ENCODE measurements around the gene RHBDD1.

Gene RHBDD1

GRCh38 chr2:226985583-226985946 is 149.7 kb downstream of the RHBDD1 start:
- no peak for ATAC-seq (ENCODE audit: low read depth)
- Histone ChIP-seq H3K4me3 (ENCODE audit: severe bottlenecking) (no peak overlapping the region), H3K36me3 (ENCODE audit: low read depth) (no peaks in the 10 kb centered on the region; the same call in 1 of the 2 replicates), H3K9me3 (ENCODE audit: severe bottlenecking) (no peaks in the 10 kb centered on the region), H3K27ac (ENCODE audit: poor library complexity, severe bottlenecking) (no peak overlapping the region), H3K27me3 (ENCODE audit: insufficient read depth, poor library complexity, severe bottlenecking) (no peaks in the 10 kb centered on the region), H3K4me1 (ENCODE audit: insufficient read depth, poor library complexity, severe bottlenecking) (no peaks in the 10 kb centered on the region)
- peak; percentile 51 for TF ChIP-seq CTCF (IDR thresholded peaks at IDR 0.05; ENCODE audit: poor library complexity, severe bottlenecking)
- no peak for DNase-seq (ENCODE audit: low spot score)

- H3K27me3 ChIP-seq (ENCODE audit: insufficient read depth, poor library complexity, severe bottlenecking): no peaks in the 10 kb centered on the region
- ATAC-seq (ENCODE audit: low read depth): no peak
- TF ChIP-seq CTCF (IDR thresholded peaks at IDR 0.05; ENCODE audit: poor library complexity, severe bottlenecking): no peak
These were observed 155.8 kb downstream of the RHBDD1 start for GRCh38 chr2:226991663-226992062.

DNA sequence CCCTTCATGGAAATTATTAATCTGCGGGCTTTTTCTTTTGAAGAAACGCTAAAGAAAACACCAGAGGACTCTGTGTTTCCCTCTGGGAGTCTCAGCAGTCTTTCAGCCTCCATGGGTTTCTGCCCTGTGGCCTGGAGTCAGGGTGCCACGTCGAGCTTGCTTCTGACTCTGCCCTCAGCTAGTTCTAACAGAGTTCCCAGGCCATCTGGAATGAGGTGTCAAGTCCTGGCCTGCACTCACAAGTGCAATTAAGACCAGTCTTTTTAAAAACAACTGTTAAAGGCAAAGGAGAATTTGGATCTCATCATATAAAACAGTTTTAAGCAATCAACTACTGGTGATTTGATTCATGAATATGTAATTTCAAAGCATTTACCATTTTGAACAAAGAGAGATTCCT is 157.3 kb downstream of the RHBDD1 start:
- H3K27me3 ChIP-seq (ENCODE audit: insufficient read depth, poor library complexity, severe bottlenecking): no peaks in the 10 kb centered on the region
- ATAC-seq (ENCODE audit: low read depth) (no peak), DNase-seq (ENCODE audit: low spot score) (no peak)
- H3K27ac ChIP-seq (ENCODE audit: poor library complexity, severe bottlenecking): no peak overlapping the region
- H3K36me3 ChIP-seq (ENCODE audit: low read depth): no peaks in the 10 kb centered on the region; the same call in 1 of the 2 replicates
- no peak overlapping the region for H3K4me3 ChIP-seq (ENCODE audit: severe bottlenecking)
- H3K4me1 ChIP-seq (ENCODE audit: insufficient read depth, poor library complexity, severe bottlenecking): peaks cover 11% of the 10 kb centered on the region
- H3K9me3 ChIP-seq (ENCODE audit: severe bottlenecking): no peaks in the 10 kb centered on the region
- no peak for TF ChIP-seq CTCF (IDR thresholded peaks at IDR 0.05; ENCODE audit: poor library complexity, severe bottlenecking)

More at GRCh38 chr2:226991663-226992062, 155.8 kb downstream of the RHBDD1 start:
- Histone ChIP-seq H3K27ac (ENCODE audit: poor library complexity, severe bottlenecking) (no peak overlapping the region), H3K9me3 (ENCODE audit: severe bottlenecking) (no peaks in the 10 kb centered on the region), H3K4me3 (ENCODE audit: severe bottlenecking) (no peak overlapping the region), H3K36me3 (ENCODE audit: low read depth) (no peaks in the 10 kb centered on the region; the same call in 1 of the 2 replicates), H3K4me1 (ENCODE audit: insufficient read depth, poor library complexity, severe bottlenecking) (peaks cover 11% of the 10 kb centered on the region)
- no peak for DNase-seq (ENCODE audit: low spot score)

DNA sequence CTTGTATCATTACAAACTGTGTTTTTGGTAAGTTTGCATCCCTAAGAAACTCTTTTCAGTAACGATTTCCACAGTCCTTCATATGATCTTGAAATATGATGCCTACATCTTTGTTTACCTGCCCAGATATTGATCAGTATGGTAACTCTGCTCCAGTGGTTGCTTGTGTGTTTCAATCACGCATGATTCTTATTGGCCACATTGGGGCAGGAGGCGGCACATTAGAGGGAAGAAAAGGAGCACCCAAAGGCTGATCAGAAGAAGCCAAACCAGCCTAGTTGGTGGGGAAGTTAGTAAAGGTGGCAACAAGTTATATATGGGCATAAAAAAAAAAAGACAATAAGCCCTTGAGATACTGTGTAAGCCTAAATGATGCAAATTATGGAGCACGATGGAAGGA is 158.9 kb downstream of the RHBDD1 start:
- DNase-seq (ENCODE audit: low spot score) (no peak), ATAC-seq (ENCODE audit: low read depth) (no peak)
- Histone ChIP-seq H3K27me3 (ENCODE audit: insufficient read depth, poor library complexity, severe bottlenecking) (no peaks in the 10 kb centered on the region), H3K27ac (ENCODE audit: poor library complexity, severe bottlenecking) (peak overlapping the region; percentile 37), H3K4me3 (ENCODE audit: severe bottlenecking) (no peak overlapping the region), H3K4me1 (ENCODE audit: insufficient read depth, poor library complexity, severe bottlenecking) (peaks cover 11% of the 10 kb centered on the region), H3K36me3 (ENCODE audit: low read depth) (no peaks in the 10 kb centered on the region), H3K9me3 (ENCODE audit: severe bottlenecking) (no peaks in the 10 kb centered on the region)
- peak; percentile 15 for TF ChIP-seq CTCF (IDR thresholded peaks at IDR 0.05; ENCODE audit: poor library complexity, severe bottlenecking)

- Histone ChIP-seq H3K27ac (ENCODE audit: poor library complexity, severe bottlenecking) (peak overlapping the region; percentile 37), H3K4me1 (ENCODE audit: insufficient read depth, poor library complexity, severe bottlenecking) (peaks cover 11% of the 10 kb centered on the region), H3K9me3 (ENCODE audit: severe bottlenecking) (no peaks in the 10 kb centered on the region), H3K36me3 (ENCODE audit: low read depth) (no peaks in the 10 kb centered on the region), H3K27me3 (ENCODE audit: insufficient read depth, poor library complexity, severe bottlenecking) (no peaks in the 10 kb centered on the region), H3K4me3 (ENCODE audit: severe bottlenecking) (no peak overlapping the region)
- ATAC-seq (ENCODE audit: low read depth) (peak; percentile 92), DNase-seq (ENCODE audit: low spot score) (peak; percentile 69)
- no peak for TF ChIP-seq CTCF (IDR thresholded peaks at IDR 0.05; ENCODE audit: poor library complexity, severe bottlenecking)
These were observed 159.8 kb downstream of the RHBDD1 start for GRCh38 chr2:226995625-226996041.

Data from RWPE2 (cell line).